ENCODE data around the gene LRGUK.
"Not testable (repeated sequence)": the region's sequence is repeated elsewhere in the genome, so short reads cannot be mapped to it uniquely, and the experiment has no call there.

The LRGUK gene

GRCh38 chr7:134290286-134290685 lies 163.1 kb downstream of the LRGUK start:
- peaks cover 13% of the 10 kb centered on the region for H3K4me1 ChIP-seq (ENCODE audit: insufficient read depth, low read length)
- no peak overlapping the region for H3K27ac ChIP-seq (ENCODE audit: low read depth, low read length)
- H3K9ac ChIP-seq (ENCODE audit: low read length) = no peak overlapping the region
- no peak overlapping the region for H3K4me3 ChIP-seq (ENCODE audit: low read depth in 1 of 2, low read length in 2 of 2)
- peaks cover 20% of the 10 kb centered on the region for H3K36me3 ChIP-seq (ENCODE audit: insufficient read depth, low read length)
- no peaks in the 10 kb centered on the region for H3K27me3 ChIP-seq (ENCODE audit: control insufficient read depth in 1 of 2, insufficient read depth in 2 of 2, low read length in 2 of 2)
- H3K9me3 ChIP-seq (ENCODE audit: low read length) = no peaks in the 10 kb centered on the region

- peaks cover 14% of the 10 kb centered on the region for H3K4me1 ChIP-seq (ENCODE audit: insufficient read depth, low read length)
- H3K4me3 ChIP-seq (ENCODE audit: low read depth in 1 of 2, low read length in 2 of 2) = no peak overlapping the region
- H3K27me3 ChIP-seq (ENCODE audit: control insufficient read depth in 1 of 2, insufficient read depth in 2 of 2, low read length in 2 of 2) = no peaks in the 10 kb centered on the region
- no peak overlapping the region for H3K27ac ChIP-seq (ENCODE audit: low read depth, low read length)
- H3K9ac ChIP-seq (ENCODE audit: low read length) = no peak overlapping the region
- no peaks in the 10 kb centered on the region for H3K9me3 ChIP-seq (ENCODE audit: low read length)
- peaks cover 29% of the 10 kb centered on the region for H3K36me3 ChIP-seq (ENCODE audit: insufficient read depth, low read length)
These were observed 166.0 kb downstream of the LRGUK start for GRCh38 chr7:134293002-134293740.

- not testable (repeated sequence) for H3K9ac ChIP-seq (ENCODE audit: low read length); H3K9me3 ChIP-seq (ENCODE audit: low read length); H3K27me3 ChIP-seq (ENCODE audit: control insufficient read depth in 1 of 2, insufficient read depth in 2 of 2, low read length in 2 of 2); H3K27ac ChIP-seq (ENCODE audit: low read depth, low read length); H3K4me3 ChIP-seq (ENCODE audit: low read depth in 1 of 2, low read length in 2 of 2)
- Histone ChIP-seq H3K4me1 (ENCODE audit: insufficient read depth, low read length) (peaks cover 22% of the 10 kb centered on the region), H3K36me3 (ENCODE audit: insufficient read depth, low read length) (peaks cover 29% of the 10 kb centered on the region)
These were observed 168.8 kb downstream of the LRGUK start for GRCh38 chr7:134295982-134296381.

GRCh38 chr7:134297489-134297888 lies 170.3 kb downstream of the LRGUK start:
- Histone ChIP-seq H3K9ac (ENCODE audit: low read length) (no peak overlapping the region), H3K36me3 (ENCODE audit: insufficient read depth, low read length) (peaks cover 29% of the 10 kb centered on the region), H3K27ac (ENCODE audit: low read depth, low read length) (no peak overlapping the region)

GRCh38 chr7:134298902-134299683 lies 172.0 kb downstream of the LRGUK start:
- Histone ChIP-seq H3K9ac (ENCODE audit: low read length) (peak overlapping the region; percentile 10), H3K4me1 (ENCODE audit: insufficient read depth, low read length) (peaks cover 34% of the 10 kb centered on the region), H3K9me3 (ENCODE audit: low read length) (no peaks in the 10 kb centered on the region), H3K27me3 (ENCODE audit: control insufficient read depth in 1 of 2, insufficient read depth in 2 of 2, low read length in 2 of 2) (no peaks in the 10 kb centered on the region), H3K36me3 (ENCODE audit: insufficient read depth, low read length) (peaks cover 31% of the 10 kb centered on the region), H3K27ac (ENCODE audit: low read depth, low read length) (peak overlapping the region; percentile 51), H3K4me3 (ENCODE audit: low read depth in 1 of 2, low read length in 2 of 2) (no peak overlapping the region)

More at GRCh38 chr7:134297489-134297888, 170.3 kb downstream of the LRGUK start:
- Histone ChIP-seq H3K4me3 (ENCODE audit: low read depth in 1 of 2, low read length in 2 of 2) (no peak overlapping the region), H3K4me1 (ENCODE audit: insufficient read depth, low read length) (peaks cover 34% of the 10 kb centered on the region), H3K9me3 (ENCODE audit: low read length) (no peaks in the 10 kb centered on the region), H3K27me3 (ENCODE audit: control insufficient read depth in 1 of 2, insufficient read depth in 2 of 2, low read length in 2 of 2) (no peaks in the 10 kb centered on the region)

GRCh38 chr7:134300988-134301387 lies 173.8 kb downstream of the LRGUK start:
- Histone ChIP-seq H3K36me3 (ENCODE audit: insufficient read depth, low read length) (peaks cover 21% of the 10 kb centered on the region), H3K27ac (ENCODE audit: low read depth, low read length) (peak overlapping the region; percentile 25)

GRCh38 chr7:134301592-134301991 lies 174.5 kb downstream of the LRGUK start:
- Histone ChIP-seq H3K9ac (ENCODE audit: low read length) (no peak overlapping the region), H3K4me1 (ENCODE audit: insufficient read depth, low read length) (peaks cover 34% of the 10 kb centered on the region), H3K27me3 (ENCODE audit: control insufficient read depth in 1 of 2, insufficient read depth in 2 of 2, low read length in 2 of 2) (no peaks in the 10 kb centered on the region), H3K9me3 (ENCODE audit: low read length) (no peaks in the 10 kb centered on the region), H3K36me3 (ENCODE audit: insufficient read depth, low read length) (peaks cover 16% of the 10 kb centered on the region), H3K4me3 (ENCODE audit: low read depth in 1 of 2, low read length in 2 of 2) (no peak overlapping the region), H3K27ac (ENCODE audit: low read depth, low read length) (no peak overlapping the region)

More at GRCh38 chr7:134300988-134301387, 173.8 kb downstream of the LRGUK start:
- no peaks in the 10 kb centered on the region for H3K27me3 ChIP-seq (ENCODE audit: control insufficient read depth in 1 of 2, insufficient read depth in 2 of 2, low read length in 2 of 2)
- no peak overlapping the region for H3K9ac ChIP-seq (ENCODE audit: low read length)
- peaks cover 34% of the 10 kb centered on the region for H3K4me1 ChIP-seq (ENCODE audit: insufficient read depth, low read length)
- no peak overlapping the region for H3K4me3 ChIP-seq (ENCODE audit: low read depth in 1 of 2, low read length in 2 of 2)
- H3K9me3 ChIP-seq (ENCODE audit: low read length) = no peaks in the 10 kb centered on the region

GRCh38 chr7:134302120-134302519 lies 175.0 kb downstream of the LRGUK start:
- Histone ChIP-seq H3K4me1 (ENCODE audit: insufficient read depth, low read length) (peaks cover 34% of the 10 kb centered on the region), H3K36me3 (ENCODE audit: insufficient read depth, low read length) (peaks cover 15% of the 10 kb centered on the region), H3K27ac (ENCODE audit: low read depth, low read length) (no peak overlapping the region), H3K9ac (ENCODE audit: low read length) (no peak overlapping the region), H3K4me3 (ENCODE audit: low read depth in 1 of 2, low read length in 2 of 2) (no peak overlapping the region), H3K27me3 (ENCODE audit: control insufficient read depth in 1 of 2, insufficient read depth in 2 of 2, low read length in 2 of 2) (no peaks in the 10 kb centered on the region), H3K9me3 (ENCODE audit: low read length) (no peaks in the 10 kb centered on the region)

GRCh38 chr7:134307320-134307719 lies 180.2 kb downstream of the LRGUK start:
- H3K36me3 ChIP-seq (ENCODE audit: insufficient read depth, low read length) = peaks cover 15% of the 10 kb centered on the region
- no peak overlapping the region for H3K4me3 ChIP-seq (ENCODE audit: low read depth in 1 of 2, low read length in 2 of 2)
- H3K4me1 ChIP-seq (ENCODE audit: insufficient read depth, low read length) = no peaks in the 10 kb centered on the region
- no peaks in the 10 kb centered on the region for H3K9me3 ChIP-seq (ENCODE audit: low read length)
- H3K27ac ChIP-seq (ENCODE audit: low read depth, low read length) = no peak overlapping the region
- no peak overlapping the region for H3K9ac ChIP-seq (ENCODE audit: low read length)
- H3K27me3 ChIP-seq (ENCODE audit: control insufficient read depth in 1 of 2, insufficient read depth in 2 of 2, low read length in 2 of 2) = no peaks in the 10 kb centered on the region

GRCh38 chr7:134308548-134308947 lies 181.4 kb downstream of the LRGUK start:
- H3K9me3 ChIP-seq (ENCODE audit: low read length) = no peaks in the 10 kb centered on the region
- no peak overlapping the region for H3K9ac ChIP-seq (ENCODE audit: low read length)
- no peak overlapping the region for H3K4me3 ChIP-seq (ENCODE audit: low read depth in 1 of 2, low read length in 2 of 2)
- H3K27ac ChIP-seq (ENCODE audit: low read depth, low read length) = no peak overlapping the region
- peaks cover 11% of the 10 kb centered on the region for H3K36me3 ChIP-seq (ENCODE audit: insufficient read depth, low read length)
- H3K4me1 ChIP-seq (ENCODE audit: insufficient read depth, low read length) = no peaks in the 10 kb centered on the region
- no peaks in the 10 kb centered on the region for H3K27me3 ChIP-seq (ENCODE audit: control insufficient read depth in 1 of 2, insufficient read depth in 2 of 2, low read length in 2 of 2)

GRCh38 chr7:134311807-134312206 lies 184.7 kb downstream of the LRGUK start:
- Histone ChIP-seq H3K27me3 (ENCODE audit: control insufficient read depth in 1 of 2, insufficient read depth in 2 of 2, low read length in 2 of 2) (no peaks in the 10 kb centered on the region), H3K9me3 (ENCODE audit: low read length) (no peaks in the 10 kb centered on the region), H3K36me3 (ENCODE audit: insufficient read depth, low read length) (no peaks in the 10 kb centered on the region), H3K27ac (ENCODE audit: low read depth, low read length) (no peak overlapping the region), H3K4me3 (ENCODE audit: low read depth in 1 of 2, low read length in 2 of 2) (no peak overlapping the region), H3K4me1 (ENCODE audit: insufficient read depth, low read length) (peaks cover 15% of the 10 kb centered on the region), H3K9ac (ENCODE audit: low read length) (no peak overlapping the region)

All from muscle layer of colon (tissue), 2 donors.